Measurements from ENCODE around the gene PEX7. TPM values are rescaled to one million over a fixed set of nuclear protein-coding genes. Genes with fewer than 3 reads are reported as not detected.

PEX7 gene
- total and polyA plus RNA-seq, 2 of the 8 experiments (the other 6 are each of a cell fraction or from before 2014, with no cell fraction given), result 6.4 to 11.0 TPM

GRCh38 chr6:136798044-136798443 is 24.3 kb upstream of the PEX7 start:
- Histone ChIP-seq H3K79me2 (ENCODE audit: control insufficient read depth in 1 of 2, insufficient read depth in 2 of 2, low read length in 2 of 2) (no peaks in the 10 kb centered on the region), H3K36me3 (ENCODE audit: control insufficient read depth in 2 of 4, insufficient read depth in 4 of 4, low read length in 3 of 4) (no peaks in the 10 kb centered on the region), H3K9me3 (ENCODE audit: insufficient read depth in 2 of 2, low read depth in 1 of 2, low read length in 1 of 2) (no peaks in the 10 kb centered on the region), H4K8ac (ENCODE audit: extremely low read depth, insufficient read depth, low read length) (no peak overlapping the region), H3K4me3 (ENCODE audit: extremely low read depth in 1 of 4, insufficient read depth in 2 of 4, low read depth in 3 of 4, low read length in 4 of 4) (no peak overlapping the region), H3K27me3 (replicated peaks in 1 of 4; ENCODE audit: control insufficient read depth in 3 of 4, extremely low read depth in 1 of 4, insufficient read depth in 3 of 4, low read length in 3 of 4) (peaks cover 0 to 4% (median 0%) of the 10 kb centered on the region in 4 experiments; a peak in 2 of 7 replicates), H4K91ac (replicated peaks; ENCODE audit: insufficient read length, low read length) (no peak overlapping the region), H2BK20ac (ENCODE audit: low read length) (no peak overlapping the region), H3K79me1 (ENCODE audit: low read depth, low read length) (no peaks in the 10 kb centered on the region), H2AFZ (ENCODE audit: low read length) (no peak overlapping the region), H2AK5ac (ENCODE audit: low read depth, low read length) (no peak overlapping the region), H2BK12ac (ENCODE audit: low read depth, low read length) (no peak overlapping the region), H3K9ac (replicated peaks in 1 of 4; ENCODE audit: extremely low read depth in 1 of 4, low read depth in 3 of 4, low read length in 3 of 4) (no peak overlapping the region), H2BK5ac (ENCODE audit: low read depth, low read length) (no peak overlapping the region), H4K20me1 (replicated peaks in 1 of 2; ENCODE audit: control insufficient read depth in 1 of 2, insufficient read depth in 2 of 2, low read length in 2 of 2) (no peaks in the 10 kb centered on the region), H3K4me1 (replicated peaks in 1 of 4; ENCODE audit: control insufficient read depth in 3 of 4, insufficient read depth in 4 of 4, low read length in 3 of 4) (no peaks in the 10 kb centered on the region), H3K23me2 (ENCODE audit: low read depth, low read length) (no peaks in the 10 kb centered on the region), H3K23ac (ENCODE audit: insufficient read length) (no peak overlapping the region), H3K18ac (ENCODE audit: extremely low read depth, low read length) (no peak overlapping the region), H2BK15ac (ENCODE audit: low read length) (no peak overlapping the region), H3K4me2 (ENCODE audit: insufficient read depth in 1 of 2, low read depth in 2 of 2, low read length in 2 of 2) (no peak overlapping the region), H3K27ac (ENCODE audit: low read depth, low read length) (no peak overlapping the region), H3K14ac (ENCODE audit: insufficient read length) (no peak overlapping the region), H3K56ac (replicated peaks; ENCODE audit: insufficient read length, low read depth, low read length) (no peak overlapping the region), H4K5ac (ENCODE audit: insufficient read length, low read depth, low read length) (no peak overlapping the region), H2BK120ac (replicated peaks; ENCODE audit: low read depth, low read length) (no peak overlapping the region), H3K4ac (replicated peaks; ENCODE audit: insufficient read length, low read depth, low read length) (no peak overlapping the region)
- ChIA-PET POLR2A (ENCODE audit: partially characterized antibody) (no interaction called here), CTCF (ENCODE audit: partially characterized antibody) (interaction anchor here (0.6 to 1.0 kb wide), 3 partner anchors 11 to 154 kb away, joined by 3 to 4 read pairs (median 4); no protein-coding TSS in a partner anchor)
- WGBS, 2 experiments (ENCODE audit: extremely low coverage in 1 of 2, insufficient coverage in 1 of 2, insufficient read length in 1 of 2, insufficient replicate concordance in 2 of 2, low coverage in 1 of 2, low lambda C conversion rate in 2 of 2, missing lambda C conversion rate in 1 of 2), result 91% methylated on average over 1 of the region's 1 CpG; no CpG with 5 or more reads in 1 of the 2 experiments
- no peak for DNase-seq (ENCODE audit: low read depth in 1 of 2, low spot score in 2 of 2)
- FAIRE-seq, result no peak
- TF ChIP-seq SIN3A (conservative IDR thresholded peaks at IDR 0.05 in 1 of 2, IDR thresholded peaks at IDR 0.05 in 1 of 2; ENCODE audit: low read depth in 1 of 2, low read length in 2 of 2) (no peak), POLR2AphosphoS5 (IDR thresholded peaks at IDR 0.05; ENCODE audit: low read depth, low read length) (no peak), E2F6 (IDR thresholded peaks at IDR 0.05) (no peak), HDAC2 (IDR thresholded peaks at IDR 0.05; ENCODE audit: borderline replicate concordance in 1 of 2, low read depth in 2 of 2, low read length in 2 of 2) (no peak), RXRA (IDR thresholded peaks at IDR 0.05; ENCODE audit: insufficient read depth, low read depth, low read length) (no peak), SAP30 (IDR thresholded peaks at IDR 0.05; ENCODE audit: insufficient read depth, insufficient replicate concordance, low read length) (no peak), FOSL1 (IDR thresholded peaks at IDR 0.05; ENCODE audit: insufficient read depth, low read depth, low read length) (no peak), TEAD4 (IDR thresholded peaks at IDR 0.05; ENCODE audit: low read depth, low read length) (no peak), RBBP5 (IDR thresholded peaks at IDR 0.05; ENCODE audit: borderline replicate concordance, low read depth, low read length) (no peak), MAX (IDR thresholded peaks at IDR 0.05) (no peak), SP4 (IDR thresholded peaks at IDR 0.05; ENCODE audit: low read length) (no peak), EP300 (IDR thresholded peaks at IDR 0.05; ENCODE audit: borderline replicate concordance in 1 of 2, low read depth in 2 of 2, low read length in 2 of 2) (no peak), BCL11A (IDR thresholded peaks at IDR 0.05; ENCODE audit: low read depth in 2 of 2, low read length in 2 of 2) (no peak)

Measured in H1 (cell line).